Measurements from ENCODE around the gene MAPK1. TPM values are rescaled to one million over a fixed set of nuclear protein-coding genes. Genes with fewer than 3 reads are reported as not detected.
A peak's percentile ranks its signal among the peaks of the same experiment; 100 is the strongest.

The MAPK1 gene
- total RNA-seq, 1 donor from 2014 or later = 156 TPM

DNA sequence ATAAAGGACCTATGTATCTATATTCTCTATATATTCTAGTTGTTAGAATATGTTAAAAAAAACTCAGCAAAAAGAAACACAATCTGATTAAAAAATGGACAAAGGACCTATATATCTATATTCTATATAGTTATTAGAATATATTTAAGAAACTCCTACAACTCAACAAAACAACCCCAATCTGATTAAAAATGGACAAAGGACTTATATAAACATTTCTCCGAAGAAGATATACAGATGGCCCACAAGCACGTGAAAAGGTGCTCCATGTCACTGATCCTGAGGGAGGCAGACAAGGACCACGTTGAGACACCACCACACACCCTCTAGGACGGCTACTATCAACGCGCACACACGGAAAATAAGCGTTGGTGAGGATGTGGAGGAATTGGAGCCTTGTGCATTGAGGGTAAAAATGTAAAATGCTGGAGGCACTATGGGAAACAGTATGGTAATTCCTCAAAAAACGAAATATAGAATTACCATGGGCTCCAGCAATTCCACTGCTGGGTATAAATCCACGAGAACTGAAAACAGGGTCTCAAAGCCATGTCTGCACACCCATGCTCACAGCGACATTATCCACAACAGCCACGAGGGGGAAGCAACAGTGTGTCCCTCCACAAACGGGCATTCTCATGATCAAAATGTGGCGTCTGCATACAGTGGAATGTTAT lies 154.6 kb downstream of the MAPK1 start:
- peak overlapping the region; percentile 63 for H3K27ac Mint-ChIP-seq (ENCODE audit: unreplicated experiment)
- no peaks in the 10 kb centered on the region for H3K36me3 Mint-ChIP-seq (ENCODE audit: low read depth)
- no peaks in the 10 kb centered on the region for H3K27me3 Mint-ChIP-seq (ENCODE audit: low read depth)
- TF ChIP-seq, protein P1, sequence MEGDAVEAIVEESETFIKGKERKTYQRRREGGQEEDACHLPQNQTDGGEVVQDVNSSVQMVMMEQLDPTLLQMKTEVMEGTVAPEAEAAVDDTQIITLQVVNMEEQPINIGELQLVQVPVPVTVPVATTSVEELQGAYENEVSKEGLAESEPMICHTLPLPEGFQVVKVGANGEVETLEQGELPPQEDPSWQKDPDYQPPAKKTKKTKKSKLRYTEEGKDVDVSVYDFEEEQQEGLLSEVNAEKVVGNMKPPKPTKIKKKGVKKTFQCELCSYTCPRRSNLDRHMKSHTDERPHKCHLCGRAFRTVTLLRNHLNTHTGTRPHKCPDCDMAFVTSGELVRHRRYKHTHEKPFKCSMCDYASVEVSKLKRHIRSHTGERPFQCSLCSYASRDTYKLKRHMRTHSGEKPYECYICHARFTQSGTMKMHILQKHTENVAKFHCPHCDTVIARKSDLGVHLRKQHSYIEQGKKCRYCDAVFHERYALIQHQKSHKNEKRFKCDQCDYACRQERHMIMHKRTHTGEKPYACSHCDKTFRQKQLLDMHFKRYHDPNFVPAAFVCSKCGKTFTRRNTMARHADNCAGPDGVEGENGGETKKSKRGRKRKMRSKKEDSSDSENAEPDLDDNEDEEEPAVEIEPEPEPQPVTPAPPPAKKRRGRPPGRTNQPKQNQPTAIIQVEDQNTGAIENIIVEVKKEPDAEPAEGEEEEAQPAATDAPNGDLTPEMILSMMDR (IDR thresholded peaks at IDR 0.05) = peak; percentile 91
- no peak overlapping the region for H3K4me3 Mint-ChIP-seq (ENCODE audit: unreplicated experiment)
- peaks cover 30% of the 10 kb centered on the region for H3K4me1 Mint-ChIP-seq (ENCODE audit: low read depth)
- no peaks in the 10 kb centered on the region for H3K9me3 Mint-ChIP-seq (ENCODE audit: low read depth)
- no peak for DNase-seq (ENCODE audit: low spot score)

DNA sequence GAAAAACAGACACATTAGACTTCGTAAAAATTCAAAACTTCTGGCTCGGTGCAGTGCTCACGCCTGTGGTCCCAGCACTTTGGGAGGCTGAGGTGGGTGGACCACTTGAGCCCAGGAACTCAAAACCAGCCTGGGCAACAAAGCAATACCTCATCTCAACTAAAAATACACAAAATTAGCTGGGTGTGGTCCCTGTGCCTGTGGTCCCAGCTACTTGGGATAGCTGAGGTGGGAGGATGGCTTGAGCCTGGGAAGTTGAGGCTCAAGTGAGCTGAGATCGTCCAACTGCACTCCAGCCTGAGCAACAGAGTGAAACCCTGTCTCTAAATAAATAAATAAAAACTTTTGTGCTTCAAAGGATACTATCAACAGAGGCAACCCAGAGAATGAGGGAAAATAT lies 155.6 kb downstream of the MAPK1 start:
- Mint-ChIP-seq H3K4me1 (ENCODE audit: low read depth) (peaks cover 30% of the 10 kb centered on the region), H3K27me3 (ENCODE audit: low read depth) (no peaks in the 10 kb centered on the region), H3K9me3 (ENCODE audit: low read depth) (no peaks in the 10 kb centered on the region), H3K27ac (ENCODE audit: unreplicated experiment) (no peak overlapping the region), H3K4me3 (ENCODE audit: unreplicated experiment) (no peak overlapping the region), H3K36me3 (ENCODE audit: low read depth) (no peaks in the 10 kb centered on the region)
- no peak for DNase-seq (ENCODE audit: low spot score)
- TF ChIP-seq, protein P1 (IDR thresholded peaks at IDR 0.05) = no peak

DNA sequence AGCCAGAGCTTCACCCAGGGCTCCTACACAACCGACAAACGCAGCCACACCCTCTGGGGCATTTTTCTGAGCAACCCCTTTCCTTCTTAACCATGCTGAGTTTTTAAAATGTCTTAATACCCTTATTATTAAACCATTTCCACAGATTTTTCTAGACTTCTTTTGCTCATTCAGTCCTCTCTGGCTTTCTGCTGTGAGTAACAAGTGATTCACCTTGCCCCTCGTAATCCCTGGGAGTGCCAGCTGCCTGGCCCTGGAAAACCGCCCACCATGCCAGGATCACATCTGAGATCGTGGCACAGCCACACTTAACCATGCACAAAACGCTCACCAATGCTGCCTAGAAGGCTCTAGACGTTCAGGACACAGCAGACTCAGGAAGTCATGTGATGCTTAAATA lies 157.3 kb downstream of the MAPK1 start:
- TF ChIP-seq, protein P1 (IDR thresholded peaks at IDR 0.05) = no peak
- Mint-ChIP-seq H3K4me3 (ENCODE audit: unreplicated experiment) (no peak overlapping the region), H3K9me3 (ENCODE audit: low read depth) (no peaks in the 10 kb centered on the region), H3K27ac (ENCODE audit: unreplicated experiment) (no peak overlapping the region), H3K36me3 (ENCODE audit: low read depth) (no peaks in the 10 kb centered on the region), H3K4me1 (ENCODE audit: low read depth) (peaks cover 21% of the 10 kb centered on the region), H3K27me3 (ENCODE audit: low read depth) (no peaks in the 10 kb centered on the region)
- DNase-seq (ENCODE audit: low spot score) = no peak

DNA sequence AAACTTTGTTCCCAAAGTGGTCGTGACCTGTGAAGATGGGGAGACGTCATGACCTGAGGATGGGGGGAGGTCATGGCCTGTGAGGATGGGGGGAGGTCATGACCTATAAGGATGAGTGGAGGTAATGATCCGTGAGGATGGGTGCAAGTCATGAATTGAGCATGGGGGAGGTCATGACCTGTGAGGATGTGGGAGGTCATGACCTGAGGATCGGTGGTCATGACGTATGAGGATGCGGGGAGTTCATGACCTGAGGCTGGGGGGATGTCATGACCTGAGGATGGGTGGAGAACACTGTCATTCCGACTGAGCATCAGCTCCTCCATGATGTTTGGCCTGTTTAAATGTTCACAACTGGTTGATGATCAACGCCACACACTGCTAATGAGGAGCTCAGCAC lies 157.8 kb downstream of the MAPK1 start:
- TF ChIP-seq, protein P1 (IDR thresholded peaks at IDR 0.05) = no peak
- DNase-seq (ENCODE audit: low spot score) = no peak
- peaks cover 16% of the 10 kb centered on the region for H3K4me1 Mint-ChIP-seq (ENCODE audit: low read depth)
- H3K27ac Mint-ChIP-seq (ENCODE audit: unreplicated experiment) = no peak overlapping the region
- H3K36me3 Mint-ChIP-seq (ENCODE audit: low read depth) = no peaks in the 10 kb centered on the region
- no peak overlapping the region for H3K4me3 Mint-ChIP-seq (ENCODE audit: unreplicated experiment)
- H3K9me3 Mint-ChIP-seq (ENCODE audit: low read depth) = no peaks in the 10 kb centered on the region
- no peaks in the 10 kb centered on the region for H3K27me3 Mint-ChIP-seq (ENCODE audit: low read depth)

DNA sequence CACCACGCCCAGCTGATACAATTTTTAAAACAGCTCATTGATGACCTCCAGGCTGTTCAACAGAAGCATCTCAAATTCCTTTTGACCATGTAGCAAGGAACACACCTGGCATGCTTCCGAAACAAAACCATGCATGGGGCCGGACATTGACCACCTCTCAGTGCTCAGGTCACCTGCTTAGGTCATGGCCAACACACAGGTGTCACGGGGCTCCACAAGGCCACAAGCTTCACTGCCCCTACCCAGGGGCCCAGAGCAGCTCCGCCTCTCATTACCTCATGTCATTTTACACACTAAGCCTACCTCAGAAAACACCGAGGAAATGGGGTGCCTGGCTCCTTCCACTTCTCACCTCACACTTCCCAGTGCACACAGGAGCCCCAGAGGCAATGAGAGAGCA lies 158.5 kb downstream of the MAPK1 start:
- Mint-ChIP-seq H3K4me1 (ENCODE audit: low read depth) (peaks cover 11% of the 10 kb centered on the region), H3K27me3 (ENCODE audit: low read depth) (no peaks in the 10 kb centered on the region), H3K9me3 (ENCODE audit: low read depth) (no peaks in the 10 kb centered on the region), H3K36me3 (ENCODE audit: low read depth) (no peaks in the 10 kb centered on the region), H3K4me3 (ENCODE audit: unreplicated experiment) (no peak overlapping the region), H3K27ac (ENCODE audit: unreplicated experiment) (no peak overlapping the region)
- TF ChIP-seq, protein P1 (IDR thresholded peaks at IDR 0.05) = no peak
- no peak for DNase-seq (ENCODE audit: low spot score)
